CD4-positive, alpha-beta T cell treated with Interferon gamma for 1 hour (primary cell): Measurements from ENCODE around the gene HBD.
"Not testable (repeated sequence)": the region's sequence is repeated elsewhere in the genome, so short reads cannot be mapped to it uniquely, and the experiment has no call there.

ENCODE experiments used
- DNase-seq: peaks from one replicate; pipeline ENCODE4 v3.0.0-alpha.2; 2020

HBD gene

DNA sequence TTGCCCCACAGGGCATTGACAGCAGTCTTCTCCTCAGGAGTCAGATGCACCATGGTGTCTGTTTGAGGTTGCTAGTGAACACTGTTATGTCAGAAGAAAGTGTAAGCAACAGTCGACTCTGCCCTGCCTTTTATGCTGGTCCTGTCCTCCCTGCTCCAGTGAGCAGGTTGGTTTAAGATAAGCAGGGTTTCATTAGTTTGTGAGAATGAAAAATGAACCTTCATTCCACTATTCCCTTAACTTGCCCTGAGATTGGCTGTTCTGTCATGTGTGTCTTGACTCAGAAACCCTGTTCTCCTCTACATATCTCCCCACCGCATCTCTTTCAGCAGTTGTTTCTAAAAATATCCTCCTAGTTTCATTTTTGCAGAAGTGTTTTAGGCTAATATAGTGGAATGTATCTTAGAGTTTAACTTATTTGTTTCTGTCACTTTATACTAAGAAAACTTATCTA, at the start of gene HBD:
Gene HBD, minus strand, starts transcription at position 103 of the 454 bp plus-strand sequence. Its CDS starts 50 bp downstream, at position 53.
- no peak for DNase-seq

DNA sequence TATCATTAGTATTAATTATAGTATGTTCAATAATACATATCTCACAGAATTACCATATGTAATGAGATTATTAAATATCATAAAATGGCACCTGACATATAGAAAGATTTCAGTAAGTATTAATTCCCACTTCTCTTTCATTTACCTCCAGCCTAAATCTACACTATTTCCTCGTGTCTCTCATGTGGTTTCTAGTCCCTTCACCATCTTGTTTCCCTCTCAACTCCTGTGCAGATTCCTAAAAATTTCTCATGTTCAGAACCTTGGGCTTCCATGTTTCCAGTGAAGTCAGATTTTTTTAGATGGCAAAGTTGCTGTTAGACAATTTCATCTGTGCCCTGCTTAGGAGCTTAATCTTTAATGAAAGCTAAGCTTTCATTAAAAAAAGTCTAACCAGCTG, 49.6 kb upstream of the HBD start:
- no peak for DNase-seq

DNA sequence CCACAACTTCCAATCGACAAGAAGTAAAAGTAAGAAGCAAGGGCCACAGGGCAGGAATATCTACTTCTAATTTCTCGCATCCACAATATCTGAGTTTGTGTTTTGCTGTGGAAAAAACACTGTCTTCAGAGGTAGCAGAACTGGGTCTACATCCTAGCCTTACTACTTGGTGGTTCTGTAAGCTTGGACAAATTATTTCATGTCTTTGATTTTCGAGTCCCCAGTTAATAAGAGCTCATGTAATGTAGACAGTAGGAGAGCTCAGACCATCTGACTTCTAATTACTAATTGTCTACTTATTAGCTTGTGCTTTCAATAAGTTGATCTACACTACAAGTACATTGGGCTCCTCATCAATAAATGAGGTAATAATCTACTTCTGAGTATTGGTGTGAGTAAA, 48.8 kb upstream of the HBD start:
- DNase-seq, result no peak

DNA sequence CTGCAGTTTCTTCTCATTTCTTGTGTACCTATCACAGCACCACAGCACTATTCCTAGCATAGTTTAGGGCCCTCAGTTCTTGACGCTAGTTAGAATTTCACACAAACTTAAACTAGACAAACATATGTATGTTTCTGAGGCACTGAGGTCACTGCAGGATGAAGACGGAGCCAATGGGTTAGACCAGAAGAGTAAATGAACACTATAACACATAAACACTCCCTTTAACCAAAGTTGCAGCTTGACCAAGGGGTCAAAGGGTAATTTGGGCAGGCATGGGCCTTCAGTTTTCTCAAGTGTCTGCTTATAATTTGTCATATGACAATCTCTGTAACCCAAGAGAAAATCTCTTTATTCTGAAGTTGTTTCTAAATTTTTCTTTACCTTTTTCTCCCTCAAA, 48.3 kb upstream of the HBD start:
- DNase-seq, result no peak

DNA sequence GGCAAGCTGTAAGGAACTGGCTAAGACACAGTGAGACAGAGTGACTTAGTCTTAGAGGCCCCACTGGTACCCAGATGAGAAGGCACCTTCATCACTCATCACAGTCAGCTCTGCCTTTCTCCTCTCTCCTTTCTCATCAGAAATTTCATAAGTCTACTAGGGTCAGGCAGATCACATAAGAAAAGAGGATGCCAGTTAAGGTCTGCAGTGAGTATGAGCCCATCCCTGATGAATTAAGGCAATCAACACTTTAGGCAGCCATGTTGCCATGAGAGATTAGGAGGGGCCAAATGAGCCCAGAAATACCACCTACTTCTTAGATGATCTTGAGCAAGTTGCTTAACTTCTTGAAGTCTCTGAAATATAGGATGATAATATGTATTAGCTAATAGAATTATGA, 47.3 kb upstream of the HBD start:
- no peak for DNase-seq

DNA sequence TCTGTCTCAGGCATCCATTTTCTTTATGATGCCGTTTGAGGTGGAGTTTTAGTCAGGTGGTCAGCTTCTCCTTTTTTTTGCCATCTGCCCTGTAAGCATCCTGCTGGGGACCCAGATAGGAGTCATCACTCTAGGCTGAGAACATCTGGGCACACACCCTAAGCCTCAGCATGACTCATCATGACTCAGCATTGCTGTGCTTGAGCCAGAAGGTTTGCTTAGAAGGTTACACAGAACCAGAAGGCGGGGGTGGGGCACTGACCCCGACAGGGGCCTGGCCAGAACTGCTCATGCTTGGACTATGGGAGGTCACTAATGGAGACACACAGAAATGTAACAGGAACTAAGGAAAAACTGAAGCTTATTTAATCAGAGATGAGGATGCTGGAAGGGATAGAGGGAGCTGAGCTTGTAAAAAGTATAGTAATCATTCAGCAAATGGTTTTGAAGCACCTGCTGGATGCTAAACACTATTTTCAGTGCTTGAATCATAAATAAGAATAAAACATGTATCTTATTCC, 46.4 kb upstream of the HBD start:
- peak; percentile 38 for DNase-seq

DNA sequence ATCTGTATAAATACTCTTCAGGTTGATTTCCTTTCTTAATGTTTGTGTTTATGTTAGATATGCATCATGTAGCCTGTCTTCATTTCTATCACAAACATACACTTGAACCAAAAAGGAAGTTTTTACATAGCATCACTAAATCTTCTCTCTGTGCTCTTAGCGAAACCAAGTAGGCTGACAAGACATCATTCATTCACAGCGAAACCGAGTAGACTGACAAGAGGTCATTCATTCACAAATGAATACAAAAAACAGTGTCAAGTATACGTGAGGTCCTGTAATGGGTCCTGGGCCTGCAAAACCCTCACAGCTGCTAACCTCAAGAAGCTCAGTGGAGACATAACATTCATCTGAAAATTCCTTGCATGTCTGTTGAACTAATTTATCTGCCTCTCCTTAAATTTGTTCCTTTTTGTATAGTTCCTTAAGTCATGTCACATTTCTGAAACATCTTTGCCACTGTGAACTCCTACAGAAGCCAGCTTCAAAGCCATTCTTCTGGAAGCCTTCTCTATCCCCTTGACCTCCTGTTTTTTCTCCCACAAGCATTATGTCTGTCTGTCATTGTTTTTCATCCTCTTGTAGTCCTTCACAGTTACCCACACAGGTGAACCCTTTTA, 45.3 kb upstream of the HBD start:
- DNase-seq, result no peak

DNA sequence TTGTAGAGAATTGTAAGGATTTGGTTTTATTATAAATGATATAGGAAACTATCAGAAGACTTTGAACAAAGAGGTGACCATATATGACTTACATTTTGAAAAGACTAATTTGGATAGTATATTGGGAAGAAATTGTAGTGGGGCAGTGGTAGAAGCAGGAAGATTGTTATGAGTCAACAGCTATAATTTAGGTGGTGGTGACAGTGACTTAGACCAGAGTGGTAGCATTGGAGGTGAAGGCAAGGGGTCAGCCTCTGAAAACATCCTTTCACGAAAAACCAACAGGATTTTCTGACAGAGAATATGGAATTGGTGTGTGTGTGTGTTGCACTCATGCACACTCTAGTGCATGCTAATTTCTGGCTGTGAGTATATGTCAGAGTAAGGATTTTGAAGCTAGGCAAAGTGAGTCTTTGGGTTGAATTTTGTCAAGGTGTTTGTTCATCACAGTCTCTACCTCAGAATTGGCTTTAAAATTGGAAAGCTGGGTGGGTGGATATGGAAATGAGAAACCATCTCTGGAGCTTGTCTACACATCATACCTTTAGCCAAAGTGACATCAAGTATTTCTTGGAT, 43.6 kb upstream of the HBD start:
- no peak for DNase-seq

DNA sequence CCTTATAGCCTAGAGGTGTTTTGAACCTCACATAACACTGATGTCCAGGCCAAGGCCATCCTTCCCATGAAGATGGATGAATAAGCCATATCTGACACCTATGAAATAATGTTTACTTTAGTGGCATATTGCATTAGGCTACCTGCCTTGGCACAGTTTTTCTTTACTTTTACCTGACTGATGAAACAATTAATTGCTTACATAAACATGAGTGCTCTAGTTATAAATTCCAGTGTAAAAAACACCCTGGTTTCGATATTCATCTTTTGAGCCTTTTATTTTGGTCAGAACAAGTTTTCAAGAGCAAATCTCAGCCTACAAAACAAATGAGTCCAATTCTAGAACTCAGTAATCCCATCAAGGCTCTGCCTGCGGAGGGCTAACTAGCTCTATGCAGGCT, 42.4 kb upstream of the HBD start:
- DNase-seq, result no peak

DNA sequence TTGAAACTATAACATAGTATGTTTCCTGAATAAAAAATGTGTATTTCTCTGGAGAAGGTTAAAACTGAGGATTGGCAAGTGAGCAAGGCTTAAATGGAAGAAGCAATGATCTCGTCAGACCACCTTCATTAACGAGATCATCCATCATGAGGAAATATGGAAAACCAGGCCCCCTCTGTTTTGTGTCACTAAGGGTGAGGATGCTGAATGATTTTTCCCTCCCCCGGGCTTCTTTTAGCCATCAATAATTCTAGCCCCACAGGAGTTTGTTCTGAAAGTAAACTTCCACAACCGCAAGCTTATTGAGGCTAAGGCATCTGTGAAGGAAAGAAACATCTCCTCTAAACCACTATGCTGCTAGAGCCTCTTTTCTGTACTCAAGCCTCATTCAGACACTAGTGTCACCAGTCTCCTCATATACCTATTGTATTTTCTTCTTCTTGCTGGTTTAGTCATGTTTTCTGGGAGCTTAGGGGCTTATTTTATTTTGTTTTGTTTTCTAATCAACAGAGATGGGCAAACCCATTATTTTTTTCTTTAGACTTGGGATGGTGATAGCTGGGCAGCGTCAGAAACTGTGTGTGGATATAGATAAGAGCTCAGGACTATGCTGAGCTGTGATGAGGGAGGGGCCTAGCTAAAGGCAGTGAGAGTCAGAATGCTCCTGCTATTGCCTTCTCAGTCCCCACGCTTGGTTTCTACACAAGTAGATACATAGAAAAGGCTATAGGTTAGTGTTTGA, 41.3 kb upstream of the HBD start:
- no peak for DNase-seq

DNA sequence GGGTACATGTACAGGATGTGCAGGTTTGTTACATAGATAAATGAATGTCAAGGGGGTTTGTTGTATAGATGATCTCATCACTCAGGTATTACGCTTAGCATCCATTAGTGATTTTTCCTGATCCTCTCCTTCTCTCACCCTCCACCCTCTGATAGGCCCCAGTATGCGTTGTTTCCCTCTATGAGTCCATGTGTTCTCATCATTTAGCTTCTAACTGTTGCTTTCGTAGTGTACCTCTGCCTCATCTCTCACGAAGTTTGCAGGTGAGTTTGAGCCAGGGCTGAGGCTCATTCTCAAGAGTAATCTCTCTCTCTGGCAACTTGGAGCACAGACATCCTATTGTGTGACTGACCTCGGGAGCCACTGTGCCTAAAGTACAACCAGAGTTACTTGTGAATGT, 40.1 kb upstream of the HBD start:
- no peak for DNase-seq

DNA sequence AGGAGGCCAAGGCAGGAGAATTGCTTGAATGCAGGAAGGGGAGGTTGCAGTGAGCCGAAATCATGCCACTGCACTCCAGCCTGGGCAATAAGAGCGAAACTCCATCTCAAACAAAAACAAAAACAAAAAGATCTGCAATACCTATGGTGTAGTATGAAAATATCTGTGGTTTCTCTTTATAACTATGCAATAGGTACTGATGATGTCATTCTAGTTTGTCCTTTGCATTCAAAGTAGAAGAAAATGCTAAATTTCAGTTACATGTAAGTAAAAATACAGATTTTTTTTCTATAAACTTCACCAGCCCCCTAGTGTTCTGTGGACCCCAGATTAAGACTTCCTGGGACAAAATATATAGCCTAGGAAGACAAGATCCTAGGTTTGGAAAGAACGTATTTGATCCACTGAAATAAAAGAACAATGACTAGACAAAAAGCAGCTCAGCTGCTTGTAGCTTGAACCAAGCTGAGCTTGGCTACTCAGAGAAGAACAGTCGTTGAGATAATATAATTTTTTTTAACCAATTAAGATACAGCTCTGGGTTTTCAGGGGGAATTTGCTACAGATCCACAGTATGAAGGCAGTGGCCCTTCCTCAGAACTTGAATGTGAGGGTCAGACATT, 38.2 kb upstream of the HBD start:
- DNase-seq, result no peak

DNA sequence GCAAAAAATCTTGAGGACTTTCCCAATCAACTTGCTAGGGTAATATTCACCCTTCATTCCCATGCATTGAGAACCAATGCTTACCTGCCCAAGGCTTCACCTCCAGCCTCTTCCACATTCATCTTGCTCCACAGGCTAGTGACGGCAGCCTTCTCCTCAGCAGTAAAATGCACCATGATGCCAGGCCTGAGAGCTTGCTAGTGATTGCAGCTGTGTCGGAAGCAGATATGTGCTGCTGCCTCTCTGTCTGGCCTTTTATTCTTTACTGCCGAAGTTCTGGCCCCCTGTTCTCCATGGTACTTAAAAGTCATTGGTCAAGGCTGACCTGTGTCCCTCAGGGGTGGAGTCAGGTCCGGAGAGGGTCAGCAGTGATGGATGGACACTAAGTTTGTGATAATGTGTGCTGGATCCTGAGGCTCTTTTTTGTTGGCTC, 35.4 kb upstream of the HBD start, which contains the start of gene HBE1:
Gene HBE1, minus strand, starts transcription at position 231 of the 433 bp plus-strand sequence. Its CDS starts 55 bp downstream, at position 176.
- DNase-seq, result no peak

DNA sequence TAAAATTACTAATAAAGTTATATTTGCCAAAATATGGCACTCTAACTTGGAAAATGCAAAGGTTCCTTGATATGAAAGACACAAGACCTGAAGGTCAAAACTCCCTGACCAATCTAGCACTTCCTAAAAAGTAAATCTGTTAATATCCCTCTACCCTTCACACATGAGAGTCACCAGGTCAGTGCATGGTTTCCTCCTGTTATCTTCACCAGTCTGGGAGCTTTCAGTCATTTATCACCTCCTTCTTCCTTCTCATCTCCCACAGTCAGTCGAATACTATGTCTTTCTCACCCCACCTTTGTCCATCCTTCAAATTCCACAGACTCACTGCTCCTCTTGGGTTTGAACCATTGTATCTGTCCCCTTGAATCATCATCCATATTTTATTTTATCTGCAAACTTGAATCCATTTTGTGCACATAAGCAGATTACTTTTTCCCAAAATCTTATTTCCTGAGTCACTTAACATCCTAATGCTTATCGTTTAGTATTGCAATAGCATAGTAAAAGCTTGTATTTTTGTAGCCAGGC, 32.8 kb upstream of the HBD start:
- DNase-seq, result no peak

DNA sequence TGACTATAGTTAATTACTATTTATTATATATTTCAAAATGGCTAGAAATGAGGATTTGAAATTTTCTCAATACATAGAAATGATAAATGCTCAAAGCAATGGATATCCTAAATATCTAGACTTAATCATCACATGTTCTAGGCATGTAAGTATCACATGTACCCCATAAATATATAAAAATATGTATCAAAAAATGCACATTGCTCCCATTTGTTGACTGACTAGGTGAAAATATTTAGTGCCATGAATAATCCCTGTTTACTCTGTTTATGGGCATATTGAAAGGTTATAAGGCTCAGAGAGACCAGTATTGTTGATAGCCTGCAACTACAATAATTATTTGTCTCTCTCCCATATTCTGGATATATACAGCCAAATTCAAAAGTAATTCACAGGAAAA, 32.3 kb upstream of the HBD start:
- DNase-seq, result no peak

DNA sequence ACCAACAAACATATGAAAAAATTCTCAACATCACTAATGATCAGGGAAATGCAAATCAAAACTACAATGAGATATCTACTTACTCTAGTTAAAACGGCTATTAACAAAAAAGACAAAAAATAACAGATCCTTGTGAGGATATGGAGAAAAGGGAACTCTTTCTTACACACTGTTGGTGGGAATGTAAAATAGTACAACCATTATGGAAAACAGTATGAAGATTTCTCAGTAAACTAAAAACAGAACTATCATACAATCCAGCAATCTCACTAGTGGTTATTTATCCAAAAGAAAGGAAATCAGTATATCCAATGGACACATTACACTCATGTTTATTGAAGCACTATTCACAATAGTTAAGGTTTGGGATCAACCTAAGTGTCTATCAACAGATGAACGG, 31.5 kb upstream of the HBD start:
- DNase-seq, result no peak

DNA sequence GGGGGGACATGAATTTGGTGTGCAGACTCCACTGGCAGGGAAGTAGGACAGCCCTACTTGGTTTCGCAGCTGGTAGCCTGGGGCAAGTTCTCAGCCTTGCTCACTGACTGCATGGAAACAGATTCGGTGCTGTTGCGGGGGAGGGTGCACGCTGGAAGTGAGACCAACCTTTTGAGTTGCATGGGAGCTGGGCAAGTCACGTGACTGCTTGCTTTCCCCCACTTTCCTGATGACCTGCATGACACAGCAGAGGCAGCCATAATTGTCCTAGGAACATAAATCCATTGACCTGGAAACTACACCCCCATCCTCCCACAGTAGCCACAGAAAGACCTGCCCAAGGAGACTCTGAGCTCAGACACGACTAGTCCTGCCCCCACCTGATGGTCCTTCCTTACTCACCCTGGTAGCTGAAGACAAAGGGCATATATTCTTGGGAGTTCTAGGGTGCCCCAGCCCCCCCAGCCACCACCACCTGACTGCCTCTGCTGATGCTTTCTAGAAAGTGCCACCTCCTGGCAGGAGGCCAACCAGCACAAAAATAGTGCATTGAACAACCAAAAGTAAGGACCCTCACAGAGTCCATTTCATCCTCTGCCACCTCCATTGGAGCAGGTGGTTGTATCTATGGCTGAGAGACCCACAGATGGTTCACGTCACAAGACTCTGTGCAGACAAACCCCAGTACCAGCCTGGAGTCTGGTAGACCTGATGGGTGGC, 24.4 kb upstream of the HBD start:
- no peak for DNase-seq

DNA sequence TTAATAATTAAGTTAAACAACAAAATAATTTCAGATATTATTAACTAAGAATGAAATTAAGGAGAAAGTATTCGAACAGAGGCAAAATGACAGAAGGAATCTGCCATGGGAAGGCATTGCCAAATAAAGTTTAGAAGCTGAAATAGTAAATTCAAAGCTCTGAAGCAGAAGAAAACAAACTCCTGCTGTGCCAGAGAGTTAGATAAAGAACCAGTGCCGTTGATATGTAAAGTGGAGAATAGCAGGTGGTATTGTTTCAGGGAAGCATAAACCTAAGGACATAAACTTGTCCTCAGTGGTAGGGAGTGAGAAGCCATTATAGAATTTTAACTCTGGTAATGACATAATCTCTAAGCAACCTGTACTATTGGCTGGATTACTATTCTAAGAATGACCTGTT, 23.0 kb upstream of the HBD start:
- DNase-seq, result no peak

DNA sequence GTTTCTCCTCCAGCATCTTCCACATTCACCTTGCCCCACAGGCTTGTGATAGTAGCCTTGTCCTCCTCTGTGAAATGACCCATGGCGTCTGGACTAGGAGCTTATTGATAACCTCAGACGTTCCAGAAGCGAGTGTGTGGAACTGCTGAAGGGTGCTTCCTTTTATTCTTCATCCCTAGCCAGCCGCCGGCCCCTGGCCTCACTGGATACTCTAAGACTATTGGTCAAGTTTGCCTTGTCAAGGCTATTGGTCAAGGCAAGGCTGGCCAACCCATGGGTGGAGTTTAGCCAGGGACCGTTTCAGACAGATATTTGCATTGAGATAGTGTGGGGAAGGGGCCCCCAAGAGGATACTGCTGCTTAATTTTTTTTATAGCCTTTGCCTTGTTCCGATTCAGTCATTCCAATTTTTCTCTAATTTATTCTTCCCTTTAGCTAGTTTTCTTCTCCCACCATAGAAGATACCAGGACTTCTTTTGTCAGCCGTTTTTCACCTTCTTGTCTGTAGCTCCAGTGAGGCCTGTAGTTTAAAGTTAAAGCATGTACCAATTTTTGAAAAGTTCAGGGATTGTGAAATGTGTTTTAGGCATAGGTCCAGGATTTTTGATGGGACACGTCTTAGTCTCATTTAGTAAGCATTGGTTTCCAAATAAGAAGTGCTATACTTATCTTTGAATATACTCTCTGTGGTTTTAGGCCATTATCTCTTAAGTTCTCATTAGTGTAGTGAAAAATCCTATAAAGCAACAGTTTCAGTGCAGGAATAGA, 20.5 kb upstream of the HBD start, which contains the start of gene HBG2:
Gene HBG2, minus strand, starts transcription at position 136 of the 768 bp plus-strand sequence. Its CDS starts 53 bp downstream, at position 83.
- not testable (repeated sequence) for DNase-seq

DNA sequence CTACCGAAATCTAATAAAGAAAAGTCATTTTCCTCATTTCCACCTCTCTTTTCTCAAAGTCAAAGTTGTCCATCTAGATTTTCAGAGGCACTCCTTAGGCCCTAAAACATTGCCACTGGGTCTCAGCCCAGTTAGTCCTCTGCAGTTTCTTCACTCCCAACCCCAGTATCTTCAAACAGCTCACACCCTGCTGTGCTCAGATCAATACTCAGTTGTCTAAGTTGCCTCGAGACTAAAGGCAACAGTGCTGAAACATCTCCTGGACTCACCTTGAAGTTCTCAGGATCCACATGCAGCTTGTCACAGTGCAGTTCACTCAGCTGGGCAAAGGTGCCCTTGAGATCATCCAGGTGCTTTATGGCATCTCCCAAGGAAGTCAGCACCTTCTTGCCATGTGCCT, 19.7 kb upstream of the HBD start:
- not testable (repeated sequence) for DNase-seq

DNA sequence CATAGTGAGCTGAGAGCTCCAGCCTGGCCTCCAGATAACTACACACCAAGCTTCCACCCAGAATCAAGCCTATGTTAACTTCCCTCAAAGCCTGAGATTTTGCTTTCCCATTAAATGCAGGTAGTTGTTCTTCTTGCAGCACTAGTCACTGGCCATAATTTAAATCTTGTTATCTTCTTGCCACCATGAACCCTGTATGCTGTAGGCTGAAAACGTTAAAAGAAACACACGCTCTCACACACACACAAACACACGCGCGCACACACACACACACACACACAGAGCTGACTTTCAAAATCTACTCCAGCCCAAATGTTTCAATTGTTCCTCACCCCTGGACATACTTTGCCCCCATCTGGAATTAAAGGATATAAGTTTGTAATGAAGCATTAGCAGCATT, 19.2 kb upstream of the HBD start:
- DNase-seq, result not testable (repeated sequence)

DNA sequence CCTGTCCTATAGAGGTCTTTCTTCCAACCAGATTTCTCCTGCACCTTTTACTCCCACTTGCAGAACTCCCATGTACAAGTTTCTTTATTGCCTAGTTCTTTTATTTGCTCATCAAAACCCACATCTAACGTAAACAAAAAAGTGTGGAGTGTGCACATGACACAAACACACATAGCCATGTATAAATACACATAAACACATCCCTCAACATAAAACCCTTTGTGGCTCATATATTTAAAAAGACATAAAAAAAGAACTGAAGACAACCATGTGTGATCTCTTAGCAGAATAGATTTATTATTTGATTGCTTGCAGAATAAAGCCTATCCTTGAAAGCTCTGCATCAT, 18.6 kb upstream of the HBD start:
- DNase-seq, result no peak
